ENCODE measurements around the gene CLBA1. TPM values are rescaled to one million over a fixed set of nuclear protein-coding genes. Genes with fewer than 3 reads are reported as not detected.
"Not testable (repeated sequence)": the region's sequence is repeated elsewhere in the genome, so short reads cannot be mapped to it uniquely, and the experiment has no call there.

Gene CLBA1
- total RNA-seq, 1 experiment from 2014 or later, result 14.8 TPM

GRCh38 chr14:104950021-104950420 is 35.6 kb upstream of the CLBA1 start:
- H3K27ac ChIP-seq (ENCODE audit: low read depth, low read length), result no peak overlapping the region
- POLR2A ChIA-PET, result no interaction called here
- no peaks in the 10 kb centered on the region for H3K9me3 ChIP-seq (ENCODE audit: control insufficient read depth in 1 of 2, insufficient read depth in 1 of 2, low read depth in 1 of 2, low read length in 2 of 2)
- H3K36me3 ChIP-seq (ENCODE audit: control insufficient read depth in 1 of 2, insufficient read depth in 2 of 2, low read length in 2 of 2), result no peaks in the 10 kb centered on the region; a peak in 2 of 4 replicates
- no peak for TF ChIP-seq CEBPB (IDR thresholded peaks at IDR 0.05; ENCODE audit: low read depth)
- TF ChIP-seq MAX (IDR thresholded peaks at IDR 0.05), result no peak
- no peak for TF ChIP-seq CTCF (IDR thresholded peaks at IDR 0.05 in 2 of 3, conservative IDR thresholded peaks at IDR 0.05 in 1 of 3; ENCODE audit: borderline replicate concordance in 1 of 3, insufficient read depth in 1 of 3, low read depth in 2 of 3, low read length in 2 of 3)
- TF ChIP-seq SIN3A (IDR thresholded peaks at IDR 0.05; ENCODE audit: low read depth), result no peak
- TF ChIP-seq POLR2AphosphoS5 (IDR thresholded peaks at IDR 0.05; ENCODE audit: low read depth, low read length), result no peak
- no peak for TF ChIP-seq ELF1 (IDR thresholded peaks at IDR 0.05; ENCODE audit: borderline replicate concordance, low read depth)
- TF ChIP-seq ATF3 (IDR thresholded peaks at IDR 0.05), result no peak
- TF ChIP-seq SP1 (IDR thresholded peaks at IDR 0.05; ENCODE audit: low read depth), result no peak
- no peak for TF ChIP-seq POLR2A (IDR thresholded peaks at IDR 0.05; ENCODE audit: borderline replicate concordance, extremely low read depth, insufficient read depth, insufficient read length)
- no peak for TF ChIP-seq ZNF274 (IDR thresholded peaks at IDR 0.05; ENCODE audit: low read depth, low read length)
- no peak for TF ChIP-seq TCF7L2 (IDR thresholded peaks at IDR 0.05; ENCODE audit: borderline replicate concordance, extremely low read depth, insufficient read depth, insufficient read length)
- TF ChIP-seq ZBTB33 (IDR thresholded peaks at IDR 0.05; ENCODE audit: extremely low read depth, insufficient replicate concordance, low read length), result no peak
- no peak for TF ChIP-seq SRF (IDR thresholded peaks at IDR 0.05; ENCODE audit: low read depth)
- TF ChIP-seq RAD21 (IDR thresholded peaks at IDR 0.05; ENCODE audit: low read depth), result no peak
- no peak for TF ChIP-seq EGR1 (IDR thresholded peaks at IDR 0.05; ENCODE audit: low read depth)
- no peaks in the 10 kb centered on the region for H3K9me2 ChIP-seq (ENCODE audit: insufficient read depth)
- ATAC-seq, result no peak
- no peak overlapping the region for H3K9ac ChIP-seq (ENCODE audit: low read length)
- no peaks in the 10 kb centered on the region for H4K20me1 ChIP-seq (ENCODE audit: insufficient read depth)
- no peak overlapping the region for H2AFZ ChIP-seq (ENCODE audit: low read depth, low read length, poor library complexity, severe bottlenecking)
- DNase-seq (ENCODE audit: low read depth, low spot score), result no peak
- intact Hi-C loops (cut with micrococcal nuclease), result no loop called here
- no peaks in the 10 kb centered on the region for H3K27me3 ChIP-seq (ENCODE audit: insufficient read depth, low read length)
- H3K4me3 ChIP-seq (replicated peaks in 1 of 2; ENCODE audit: low read depth in 1 of 2, low read length in 2 of 2), result no peak overlapping the region
- H3K4me2 ChIP-seq (ENCODE audit: low read length), result no peak overlapping the region
- H3K4me1 ChIP-seq (ENCODE audit: control insufficient read depth in 1 of 2, insufficient read depth in 2 of 2, low read length in 2 of 2), result no peaks in the 10 kb centered on the region
- CTCF ChIA-PET, result no interaction called here
- no peaks in the 10 kb centered on the region for H3K79me2 ChIP-seq (ENCODE audit: insufficient read depth, low read length)
- RAD21 ChIA-PET (ENCODE audit: low non-redundant PET in 1 of 2, low total read pairs in 2 of 2, uncharacterized antibody in 2 of 2, unreplicated experiment in 2 of 2), result no interaction called here
- no TSS peak for BruUV-seq (replicated peaks)

GRCh38 chr14:104950701-104951100 is 34.9 kb upstream of the CLBA1 start:
- H3K36me3 ChIP-seq (ENCODE audit: control insufficient read depth in 1 of 2, insufficient read depth in 2 of 2, low read length in 2 of 2); H3K27me3 ChIP-seq (ENCODE audit: insufficient read depth, low read length); DNase-seq (ENCODE audit: low read depth, low spot score); H4K20me1 ChIP-seq (ENCODE audit: insufficient read depth); H3K79me2 ChIP-seq (ENCODE audit: insufficient read depth, low read length); RAD21 ChIA-PET (ENCODE audit: low non-redundant PET in 1 of 2, low total read pairs in 2 of 2, uncharacterized antibody in 2 of 2, unreplicated experiment in 2 of 2); H3K4me1 ChIP-seq (ENCODE audit: control insufficient read depth in 1 of 2, insufficient read depth in 2 of 2, low read length in 2 of 2); H2AFZ ChIP-seq (ENCODE audit: low read depth, low read length, poor library complexity, severe bottlenecking); intact Hi-C loops (cut with micrococcal nuclease); H3K9ac ChIP-seq (ENCODE audit: low read length); H3K4me2 ChIP-seq (ENCODE audit: low read length); H3K9me2 ChIP-seq (ENCODE audit: insufficient read depth); BruUV-seq (replicated peaks); POLR2A ChIA-PET; CTCF ChIA-PET; ATAC-seq; H3K9me3 ChIP-seq (ENCODE audit: control insufficient read depth in 1 of 2, insufficient read depth in 1 of 2, low read depth in 1 of 2, low read length in 2 of 2); H3K4me3 ChIP-seq (replicated peaks in 1 of 2; ENCODE audit: low read depth in 1 of 2, low read length in 2 of 2); H3K27ac ChIP-seq (ENCODE audit: low read depth, low read length): not testable (repeated sequence)

Data from HCT116 (cell line).